Stimulated activated CD8-positive, alpha-beta memory T cell treated with anti-CD3 and anti-CD28 coated beads, Interleukin-15, amount 100 ng/mL, for 24 hours (primary cell): ENCODE data around the gene ABCA2.
"Not testable (repeated sequence)": the region's sequence is repeated elsewhere in the genome, so short reads cannot be mapped to it uniquely, and the experiment has no call there.

ENCODE experiments used
- DNase-seq: peaks from one replicate; pipeline ENCODE4 v3.0.0-alpha.2; 2020; ENCODE audit warnings: low read depth

ABCA2 gene

GRCh38 chr9:137064027-137064879 lies 36.2 kb upstream of the ABCA2 start:
- peak; percentile 68 for DNase-seq

- DNase-seq = no peak
Observed at GRCh38 chr9:137063311-137064026, 35.4 kb upstream of the ABCA2 start.

GRCh38 chr9:137062798-137063197 lies 34.8 kb upstream of the ABCA2 start:
- DNase-seq = not testable (repeated sequence)

- DNase-seq = no peak
Observed at GRCh38 chr9:137062384-137062783, 34.3 kb upstream of the ABCA2 start.

GRCh38 chr9:137058521-137059234 lies 30.6 kb upstream of the ABCA2 start:
- DNase-seq = no peak

GRCh38 chr9:137057545-137057944 lies 29.5 kb upstream of the ABCA2 start:
- DNase-seq = no peak

- no peak for DNase-seq
Observed at GRCh38 chr9:137056739-137057415, 28.8 kb upstream of the ABCA2 start.

GRCh38 chr9:137055385-137056364 lies 27.6 kb upstream of the ABCA2 start:
- DNase-seq = no peak

GRCh38 chr9:137054932-137055384 lies 26.9 kb upstream of the ABCA2 start:
- DNase-seq = no peak

GRCh38 chr9:137053944-137054931 lies 26.2 kb upstream of the ABCA2 start, which contains the start of gene ENTPD2:
ENTPD2 (minus strand) TSS chr9:137054061; CDS start chr9:137053997, 64 bp downstream.
- no peak for DNase-seq

- DNase-seq = no peak
Observed at GRCh38 chr9:137052998-137053943, 25.2 kb upstream of the ABCA2 start.

- DNase-seq = no peak
Observed at GRCh38 chr9:137052293-137052692, 24.3 kb upstream of the ABCA2 start.

GRCh38 chr9:137051145-137051724 lies 23.2 kb upstream of the ABCA2 start:
- DNase-seq = no peak

GRCh38 chr9:137050570-137050969 lies 22.5 kb upstream of the ABCA2 start:
- no peak for DNase-seq

- DNase-seq = peak; percentile 35
Observed at GRCh38 chr9:137049544-137050449, 21.8 kb upstream of the ABCA2 start.

- no peak for DNase-seq
Observed at GRCh38 chr9:137048655-137049543, 20.9 kb upstream of the ABCA2 start.
